A549 (cell line): Measurements from ENCODE around the gene MLXIP. TPM values are rescaled to one million over a fixed set of nuclear protein-coding genes. Genes with fewer than 3 reads are reported as not detected.

ENCODE experiments used
- ATAC-seq, 2 experiments: fragments of 200-7000 bp in 1 of 2; fragments of >200 bp in 1 of 2; cut with Nextera tagmentation in 1 of 2; cut with Tn5 transposase in 1 of 2; 3 replicates each; pipeline versions ENCODE4 v1.8.0 to v1.9.1; 2018 to 2020; ENCODE audit warnings: mild to moderate bottlenecking in 1 of 2, moderate library complexity in 1 of 2
- CTCF ChIA-PET: fragments of 300-600 bp; sonication (Branson Sonifier 250); formaldehyde crosslinking; extraction: SDS; loops from one replicate; lab custom pipeline; 2021; ENCODE audit warnings: antibody characterized with exemption, inconsistent platforms; lab: Yijun Ruan, JAX
- POLR2A ChIA-PET: fragments of 350-600 bp; formaldehyde crosslinking; extraction: SDS; loops from one replicate; lab custom pipeline; 2021; ENCODE audit warnings: antibody characterized with exemption, inconsistent platforms; lab: Yijun Ruan, JAX
- DNase-seq, 2 experiments: peaks; one replicate each; pipeline versions ENCODE4 v3.0.0 to v3.0.0-alpha.2; 2011 to 2016; ENCODE audit warnings: low read depth in 1 of 2, low spot score in 1 of 2
- FAIRE-seq: peaks from 2 replicates; lab custom pipeline; 2011; peaks lifted over from hg19 to GRCh38; lab: Jason Lieb, UNC
- H3K27ac ChIP-seq, 2 experiments: fragments of >200 bp; sonication (Bioruptor Twin); formaldehyde crosslinking; 3 replicates each; pipeline ENCODE4 v1.5.1; 2016 to 2017
- H3K4me1 ChIP-seq: fragments of >200 bp; sonication (Bioruptor Twin); formaldehyde crosslinking; 3 replicates; pipeline ENCODE4 v1.6.1; 2016
- H3K4me2 ChIP-seq: fragments of >200 bp; sonication (Bioruptor Twin); formaldehyde crosslinking; 3 replicates; pipeline ENCODE4 v1.6.1; 2016
- H3K4me3 ChIP-seq: fragments of >200 bp; sonication (Bioruptor Twin); formaldehyde crosslinking; 3 replicates; pipeline ENCODE4 v1.5.1; 2016
- H3K9me3 ChIP-seq: fragments of >200 bp; sonication (Bioruptor Twin); formaldehyde crosslinking; 3 replicates; pipeline ENCODE4 v1.6.1; 2016
- BHLHE40 ChIP-seq: IDR thresholded peaks from 2 replicates; pipeline ENCODE4 v1.6.1; 2012; ENCODE audit warnings: low read depth, low read length, inconsistent platforms
- CEBPB ChIP-seq, 2 experiments: fragments of >200 bp in 1 of 2; sonication (Bioruptor Twin) in 1 of 2; formaldehyde crosslinking in 1 of 2; IDR thresholded peaks; 2 replicates each; pipeline ENCODE4 v1.6.1; 2012 to 2016
- EHMT2 ChIP-seq: fragments of 200-600 bp; sonication (generic); IDR thresholded peaks from 2 replicates; pipeline ENCODE4 v1.6.1; 2016; ENCODE audit warnings: antibody characterized with exemption, low read depth, mild to moderate bottlenecking, moderate library complexity
- FOSB ChIP-seq: fragments of 250-450 bp; sonication (Bioruptor Pico); IDR thresholded peaks from 2 replicates; pipeline ENCODE4 v1.5.0; 2020; ENCODE audit warnings: mild to moderate bottlenecking, moderate library complexity
- FOXS1 ChIP-seq: fragments of 250-450 bp; sonication (Bioruptor Pico); IDR thresholded peaks from 2 replicates; pipeline ENCODE4 v1.5.0; 2020; ENCODE audit warnings: mild to moderate bottlenecking, moderate library complexity
- HOXB5 ChIP-seq: fragments of 250-450 bp; sonication (Bioruptor Pico); IDR thresholded peaks from 2 replicates; pipeline ENCODE4 v1.5.0; 2020; ENCODE audit warnings: mild to moderate bottlenecking, moderate library complexity
- MAFK ChIP-seq: fragments of 450-650 bp; IDR thresholded peaks from 2 replicates; pipeline ENCODE4 v1.6.1; 2014; ENCODE audit not compliant: partially characterized antibody
- NPAS2 ChIP-seq: fragments of 250-450 bp; sonication (Bioruptor Pico); IDR thresholded peaks from 2 replicates; pipeline ENCODE4 v1.8.0; 2022; ENCODE audit warnings: mild to moderate bottlenecking, moderate library complexity, borderline replicate concordance
- POLR2A ChIP-seq: IDR thresholded peaks from 2 replicates; pipeline ENCODE4 v1.6.1; 2012; ENCODE audit warnings: mild to moderate bottlenecking, low read length
- POLR2AphosphoS2 ChIP-seq: conservative IDR thresholded peaks from 2 replicates; pipeline ENCODE4 v1.6.1; 2012; ENCODE audit warnings: low read length, improper control_type of control experiment, inconsistent platforms
- RARB ChIP-seq: fragments of 250-450 bp; sonication (Bioruptor Pico); IDR thresholded peaks from 2 replicates; pipeline ENCODE4 v1.8.0; 2021; ENCODE audit warnings: mild to moderate bottlenecking, moderate library complexity
- RCOR1 ChIP-seq: fragments of 150-350 bp; IDR thresholded peaks from 2 replicates; pipeline ENCODE4 v1.6.1; 2014; ENCODE audit warnings: antibody characterized with exemption, low read length, low read depth
- RFX5 ChIP-seq: fragments of 450-650 bp; IDR thresholded peaks from 2 replicates; pipeline ENCODE4 v1.7.1; 2014; ENCODE audit warnings: antibody characterized with exemption, mild to moderate bottlenecking, moderate library complexity
- TP53 ChIP-seq: fragments of 250-450 bp; sonication (Bioruptor Pico); IDR thresholded peaks from 2 replicates; pipeline ENCODE4 v1.5.0; 2021; ENCODE audit warnings: mild to moderate bottlenecking, moderate library complexity
- ZC3H11A ChIP-seq: fragments of 450-650 bp; IDR thresholded peaks from 2 replicates; pipeline ENCODE4 v1.6.1; 2014; ENCODE audit warnings: antibody characterized with exemption, mild to moderate bottlenecking
- ZFP36 ChIP-seq: fragments of 450-650 bp; IDR thresholded peaks from 2 replicates; pipeline ENCODE4 v1.6.1; 2014; ENCODE audit warnings: borderline replicate concordance; ENCODE audit not compliant: partially characterized antibody
- ZSCAN20 ChIP-seq: fragments of 250-450 bp; sonication (Bioruptor Pico); IDR thresholded peaks from 2 replicates; pipeline ENCODE4 v1.8.0; 2022; ENCODE audit warnings: mild to moderate bottlenecking, moderate library complexity
- WGBS: methylation state at CpG from one replicate; pipeline ENCODE4 v1.1.6; 2017; ENCODE audit errors: missing lambda C conversion rate; 5-methylcytosine and 5-hydroxymethylcytosine counted together
- polyA plus RNA-seq, 4 experiments: library from polyadenylated mRNA; depleted of rRNA in 3 of 4; stranded (reverse); fragments of >200 nt; fragmentation: RNase III in 1 of 4; extraction: RNeasy Plus Mini Kit Qiagen cat#74134 plus additional on column Dnase treatment in 1 of 4; gene quantifications; 2 replicates in 3 of 4; 3 replicates in 1 of 4; pipeline ENCODE4 v1.2.3, GENCODE V29; 2011 to 2017
- TF ChIP-seq, protein P1 (sequence below): IDR thresholded peaks from 2 replicates; pipeline ENCODE4 v1.6.1; 2012
- TF ChIP-seq, protein P2 (sequence below): fragments of 250-450 bp; sonication (Bioruptor Pico); IDR thresholded peaks from 2 replicates; pipeline ENCODE4 v1.5.0; 2020; ENCODE audit warnings: low read depth, mild to moderate bottlenecking, moderate library complexity
- TF ChIP-seq, protein P3 (sequence below): fragments of 450-650 bp; IDR thresholded peaks from 2 replicates; pipeline ENCODE4 v1.6.1; 2014; ENCODE audit warnings: antibody characterized with exemption
- TF ChIP-seq, protein P4 (sequence below): fragments of 250-450 bp; sonication (Bioruptor Pico); IDR thresholded peaks from 2 replicates; pipeline ENCODE4 v1.5.0; 2021; ENCODE audit warnings: mild to moderate bottlenecking, moderate library complexity, borderline replicate concordance

The MLXIP gene
- polyA plus RNA-seq, 2 of the 4 experiments (the other 2 are of a cell fraction): 7.0 to 21.4 TPM

DNA sequence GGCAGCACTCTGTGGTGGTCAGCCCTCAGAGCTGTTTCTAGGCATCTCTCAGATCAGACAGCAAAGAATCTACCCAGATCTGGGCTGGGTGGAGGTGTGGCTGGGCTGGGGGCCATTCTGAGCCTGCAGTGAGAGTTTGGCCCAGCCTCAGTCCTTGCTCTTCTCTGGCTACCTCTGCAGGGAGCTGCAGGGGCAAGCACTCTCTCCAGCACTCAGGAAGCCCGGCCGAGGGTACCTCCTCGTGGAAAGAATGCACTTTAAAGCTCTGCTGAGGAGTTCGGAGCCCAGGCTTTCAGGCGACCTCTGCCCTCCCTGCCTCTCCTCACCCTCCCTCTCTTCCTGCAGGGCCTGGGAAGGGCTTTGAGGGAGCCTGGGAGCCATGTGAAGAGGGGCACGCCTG is 64.3 kb downstream of the MLXIP start:
- TF ChIP-seq ZFP36: no peak
- no peak for TF ChIP-seq EHMT2
- TF ChIP-seq RFX5: no peak
- TF ChIP-seq, protein P1, sequence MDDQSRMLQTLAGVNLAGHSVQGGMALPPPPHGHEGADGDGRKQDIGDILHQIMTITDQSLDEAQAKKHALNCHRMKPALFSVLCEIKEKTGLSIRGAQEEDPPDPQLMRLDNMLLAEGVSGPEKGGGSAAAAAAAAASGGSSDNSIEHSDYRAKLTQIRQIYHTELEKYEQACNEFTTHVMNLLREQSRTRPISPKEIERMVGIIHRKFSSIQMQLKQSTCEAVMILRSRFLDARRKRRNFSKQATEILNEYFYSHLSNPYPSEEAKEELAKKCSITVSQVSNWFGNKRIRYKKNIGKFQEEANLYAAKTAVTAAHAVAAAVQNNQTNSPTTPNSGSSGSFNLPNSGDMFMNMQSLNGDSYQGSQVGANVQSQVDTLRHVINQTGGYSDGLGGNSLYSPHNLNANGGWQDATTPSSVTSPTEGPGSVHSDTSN: no peak
- TF ChIP-seq, protein P2, sequence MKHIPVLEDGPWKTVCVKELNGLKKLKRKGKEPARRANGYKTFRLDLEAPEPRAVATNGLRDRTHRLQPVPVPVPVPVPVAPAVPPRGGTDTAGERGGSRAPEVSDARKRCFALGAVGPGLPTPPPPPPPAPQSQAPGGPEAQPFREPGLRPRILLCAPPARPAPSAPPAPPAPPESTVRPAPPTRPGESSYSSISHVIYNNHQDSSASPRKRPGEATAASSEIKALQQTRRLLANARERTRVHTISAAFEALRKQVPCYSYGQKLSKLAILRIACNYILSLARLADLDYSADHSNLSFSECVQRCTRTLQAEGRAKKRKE (CRISPR knock-in tag): no peak
- no peak for TF ChIP-seq POLR2AphosphoS2
- TF ChIP-seq POLR2A: no peak
- TF ChIP-seq ZC3H11A: no peak
- TF ChIP-seq, protein P3, sequence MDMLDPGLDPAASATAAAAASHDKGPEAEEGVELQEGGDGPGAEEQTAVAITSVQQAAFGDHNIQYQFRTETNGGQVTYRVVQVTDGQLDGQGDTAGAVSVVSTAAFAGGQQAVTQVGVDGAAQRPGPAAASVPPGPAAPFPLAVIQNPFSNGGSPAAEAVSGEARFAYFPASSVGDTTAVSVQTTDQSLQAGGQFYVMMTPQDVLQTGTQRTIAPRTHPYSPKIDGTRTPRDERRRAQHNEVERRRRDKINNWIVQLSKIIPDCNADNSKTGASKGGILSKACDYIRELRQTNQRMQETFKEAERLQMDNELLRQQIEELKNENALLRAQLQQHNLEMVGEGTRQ: no peak
- TF ChIP-seq ZSCAN20: no peak
- TF ChIP-seq HOXB5 (CRISPR knock-in tag): no peak
- no peak for TF ChIP-seq RARB
- TF ChIP-seq, protein P4, sequence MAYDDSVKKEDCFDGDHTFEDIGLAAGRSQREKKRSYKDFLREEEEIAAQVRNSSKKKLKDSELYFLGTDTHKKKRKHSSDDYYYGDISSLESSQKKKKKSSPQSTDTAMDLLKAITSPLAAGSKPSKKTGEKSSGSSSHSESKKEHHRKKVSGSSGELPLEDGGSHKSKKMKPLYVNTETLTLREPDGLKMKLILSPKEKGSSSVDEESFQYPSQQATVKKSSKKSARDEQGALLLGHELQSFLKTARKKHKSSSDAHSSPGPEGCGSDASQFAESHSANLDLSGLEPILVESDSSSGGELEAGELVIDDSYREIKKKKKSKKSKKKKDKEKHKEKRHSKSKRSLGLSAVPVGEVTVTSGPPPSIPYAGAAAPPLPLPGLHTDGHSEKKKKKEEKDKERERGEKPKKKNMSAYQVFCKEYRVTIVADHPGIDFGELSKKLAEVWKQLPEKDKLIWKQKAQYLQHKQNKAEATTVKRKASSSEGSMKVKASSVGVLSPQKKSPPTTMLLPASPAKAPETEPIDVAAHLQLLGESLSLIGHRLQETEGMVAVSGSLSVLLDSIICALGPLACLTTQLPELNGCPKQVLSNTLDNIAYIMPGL (CRISPR knock-in tag): no peak
- no peak for TF ChIP-seq FOSB
- TF ChIP-seq MAFK: no peak
- no peak for TF ChIP-seq RCOR1
- no peak for TF ChIP-seq FOXS1
- no peak for TF ChIP-seq BHLHE40
- Histone ChIP-seq H3K4me2 (no peak overlapping the region), H3K4me3 (no peak overlapping the region), H3K4me1 (no peaks in the 10 kb centered on the region), H3K27ac (no peak overlapping the region), H3K9me3 (no peaks in the 10 kb centered on the region)
- ATAC-seq (no peak), DNase-seq (no peak), FAIRE-seq (no peak)
- 80% methylated on average over 6 of the region's 6 CpGs for WGBS
- POLR2A ChIA-PET: no interaction called here
- CTCF ChIA-PET: interaction anchor here (0.8 to 1.5 kb wide), 2 partner anchors 10 to 37 kb away, joined by 3 to 4 read pairs; no protein-coding TSS in a partner anchor

DNA sequence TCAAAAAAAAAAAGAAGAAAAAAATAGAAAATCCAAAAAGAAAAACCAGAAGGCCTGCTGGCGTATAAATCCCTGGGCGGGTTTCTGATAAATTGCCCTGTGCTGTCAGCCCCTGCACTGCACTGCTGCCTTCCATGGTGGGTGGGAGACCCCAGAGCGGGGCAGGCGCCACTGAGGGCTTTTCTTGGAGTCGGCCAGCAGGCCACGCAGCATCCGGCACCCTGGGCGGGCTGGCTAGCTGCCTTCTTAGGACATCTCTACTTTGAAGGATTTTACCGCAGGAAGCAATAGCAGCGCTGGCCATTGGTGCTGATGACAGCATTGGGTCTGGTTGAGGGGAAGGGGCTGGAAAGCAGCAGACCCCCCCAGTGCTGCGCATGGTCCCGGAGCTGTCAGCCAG is 66.3 kb downstream of the MLXIP start:
- WGBS: 96% methylated on average over 12 of the region's 12 CpGs
- FAIRE-seq: no peak
- no peak overlapping the region for H3K27ac ChIP-seq
- TF ChIP-seq POLR2AphosphoS2 (no peak), CEBPB (IDR thresholded peaks at IDR 0.05) (no peak), TP53 (CRISPR knock-in tag) (no peak), NPAS2 (CRISPR knock-in tag) (no peak), POLR2A (no peak)
- no peak for DNase-seq
- ChIA-PET POLR2A (no interaction called here), CTCF (interaction anchor here (0.6 to 2.6 kb wide), 7 partner anchors 14 to 109 kb away, joined by 3 to 14 read pairs (median 4); no protein-coding TSS in a partner anchor)
- no peak overlapping the region for H3K4me3 ChIP-seq
- no peaks in the 10 kb centered on the region for H3K9me3 ChIP-seq
- no peak for ATAC-seq
- H3K4me1 ChIP-seq: no peaks in the 10 kb centered on the region
- H3K4me2 ChIP-seq: no peak overlapping the region
